HCT116 (cell line): Measurements from ENCODE around the gene SLC12A5. TPM values are rescaled to one million over a fixed set of nuclear protein-coding genes. Genes with fewer than 3 reads are reported as not detected.

Experiments
- ATAC-seq: fragments of 200-7000 bp; cut with Tn5 transposase; 2 replicates; pipeline ENCODE4 v1.9.1; 2020; ENCODE audit warnings: mild to moderate bottlenecking, moderate library complexity
- BruUV-seq: library from RNA; stranded (reverse); fragments of 400-500 nt; replicated peaks from 2 replicates; lab custom pipeline; 2021; lab: Mats Ljungman, UMichigan
- CTCF ChIA-PET: fragments of 300-600 bp; sonication (Branson Sonifier 250); formaldehyde crosslinking; loops from one replicate; lab custom pipeline; 2021; ENCODE audit warnings: antibody characterized with exemption; lab: Charles Lee
- POLR2A ChIA-PET: fragments of 300-600, 350-600 bp; sonication (Branson Sonifier 250); formaldehyde crosslinking; loops from one replicate; lab custom pipeline; 2021; ENCODE audit warnings: antibody characterized with exemption; lab: Charles Lee
- RAD21 ChIA-PET, 2 experiments: fragments of 300-600 bp; sonication (Branson Sonifier 250); formaldehyde crosslinking; loops; one replicate each; lab custom pipeline; 2023; ENCODE audit warnings: low total read pairs in 2 of 2; ENCODE audit not compliant: uncharacterized antibody in 2 of 2, unreplicated experiment in 2 of 2, low non-redundant PET in 1 of 2; lab: Charles Lee
- DNase-seq: peaks from one replicate; pipeline ENCODE4 v3.0.0-alpha.2; 2010; ENCODE audit warnings: low read depth, low spot score
- H2AFZ ChIP-seq: fragments of 200-600 bp; shearing (Covaris generic), sonication (generic); 2 replicates; pipeline ENCODE4 v1.6.1; 2017; ENCODE audit warnings: low read depth, mixed run types, mixed read lengths, antibody characterized with exemption, low read length; ENCODE audit not compliant: poor library complexity, severe bottlenecking
- H3K27ac ChIP-seq: 2 replicates; pipeline ENCODE4 v1.5.1; 2012; ENCODE audit warnings: low read depth, low read length
- H3K27me3 ChIP-seq: fragments of 200-600 bp; sonication (generic); 2 replicates; pipeline ENCODE4 v1.6.1; 2016; ENCODE audit warnings: mixed run types, low read length, mixed read lengths; ENCODE audit not compliant: insufficient read depth
- H3K36me3 ChIP-seq, 2 experiments: fragments of 200-500 bp in 1 of 2; fragments of 200-600 bp in 1 of 2; sonication (Bioruptor generic) in 1 of 2; sonication (generic) in 1 of 2; 2 replicates each; pipeline versions ENCODE4 v1.5.1 to v1.6.1; 2014 to 2016; ENCODE audit warnings: low read length in 2 of 2, inconsistent platforms in 1 of 2, mixed read lengths in 1 of 2, mixed run types in 1 of 2; ENCODE audit not compliant: insufficient read depth in 2 of 2, control insufficient read depth in 1 of 2
- H3K4me1 ChIP-seq, 2 experiments: fragments of 200-600 bp in 1 of 2; sonication (generic) in 1 of 2; 2 replicates each; pipeline versions ENCODE4 v1.5.1 to v1.6.1; 2012 to 2017; ENCODE audit warnings: low read length in 2 of 2, inconsistent platforms in 1 of 2, mild to moderate bottlenecking in 1 of 2, mixed read lengths in 1 of 2, mixed run types in 1 of 2, moderate library complexity in 1 of 2; ENCODE audit not compliant: insufficient read depth in 2 of 2, control insufficient read depth in 1 of 2
- H3K4me2 ChIP-seq: fragments of 200-600 bp; sonication (generic); 2 replicates; pipeline ENCODE4 v1.6.1; 2017; ENCODE audit warnings: mixed run types, low read length, mixed read lengths
- H3K4me3 ChIP-seq, 2 experiments: fragments of 200-600 bp in 1 of 2; sonication (generic) in 1 of 2; replicated peaks in 1 of 2; 2 replicates each; pipeline ENCODE4 v1.5.1; 2011 to 2016; ENCODE audit warnings: low read length in 2 of 2, control low read depth in 1 of 2, low read depth in 1 of 2, mild to moderate bottlenecking in 1 of 2, mixed read lengths in 1 of 2, mixed run types in 1 of 2
- H3K79me2 ChIP-seq: fragments of 200-600 bp; sonication (generic); 2 replicates; pipeline ENCODE4 v1.6.1; 2017; ENCODE audit warnings: mild to moderate bottlenecking, mixed run types, low read length, moderate library complexity, mixed read lengths; ENCODE audit not compliant: insufficient read depth
- H3K9ac ChIP-seq: fragments of 200-600 bp; sonication (generic); 2 replicates; pipeline ENCODE4 v1.6.1; 2016; ENCODE audit warnings: low read length, mixed read lengths
- H3K9me2 ChIP-seq: fragments of 200-600 bp; sonication (generic), shearing (Covaris generic); 2 replicates; pipeline ENCODE4 v1.6.1; 2017; ENCODE audit warnings: mixed run types, mild to moderate bottlenecking, moderate library complexity; ENCODE audit not compliant: insufficient read depth
- H3K9me3 ChIP-seq, 2 experiments: fragments of 200-500 bp in 1 of 2; fragments of 200-600 bp in 1 of 2; sonication (Bioruptor generic) in 1 of 2; sonication (generic) in 1 of 2; 2 replicates each; pipeline ENCODE4 v1.6.1; 2014 to 2017; ENCODE audit warnings: low read length in 2 of 2, mixed read lengths in 2 of 2, inconsistent platforms in 1 of 2, low read depth in 1 of 2, mild to moderate bottlenecking in 1 of 2, mixed run types in 1 of 2, moderate library complexity in 1 of 2; ENCODE audit not compliant: control insufficient read depth in 1 of 2, insufficient read depth in 1 of 2
- H4K20me1 ChIP-seq: fragments of 200-600 bp; sonication (generic), shearing (Covaris generic); 2 replicates; pipeline ENCODE4 v1.6.1; 2017; ENCODE audit warnings: mixed run types, mild to moderate bottlenecking, moderate library complexity; ENCODE audit not compliant: insufficient read depth
- ATF3 ChIP-seq: IDR thresholded peaks from 2 replicates; pipeline ENCODE4 v1.6.1; 2012
- CBX3 ChIP-seq: IDR thresholded peaks from 2 replicates; pipeline ENCODE4 v1.6.1; 2012; ENCODE audit warnings: low read depth
- ELF1 ChIP-seq: IDR thresholded peaks from 2 replicates; pipeline ENCODE4 v1.6.1; 2012; ENCODE audit warnings: low read depth, borderline replicate concordance
- EZH2 ChIP-seq: fragments of 200-600 bp; sonication (generic); IDR thresholded peaks from 2 replicates; pipeline ENCODE4 v1.6.1; 2017; ENCODE audit warnings: antibody characterized with exemption, mixed run types
- EZH2phosphoT487 ChIP-seq: fragments of 200-600 bp; IDR thresholded peaks from 2 replicates; pipeline ENCODE4 v1.6.1; 2018; ENCODE audit warnings: antibody characterized with exemption, borderline replicate concordance
- FOSL1 ChIP-seq: IDR thresholded peaks from 2 replicates; pipeline ENCODE4 v1.6.1; 2012; ENCODE audit warnings: low read depth
- JUND ChIP-seq: IDR thresholded peaks from 2 replicates; pipeline ENCODE4 v1.6.1; 2012
- POLR2AphosphoS5 ChIP-seq: IDR thresholded peaks from 2 replicates; pipeline ENCODE4 v1.6.1; 2011; ENCODE audit warnings: mild to moderate bottlenecking, low read depth, low read length, moderate library complexity
- RAD21 ChIP-seq: IDR thresholded peaks from 2 replicates; pipeline ENCODE4 v1.6.1; 2012; ENCODE audit warnings: low read depth, mild to moderate bottlenecking
- SIN3A ChIP-seq: IDR thresholded peaks from 2 replicates; pipeline ENCODE4 v1.6.1; 2012; ENCODE audit warnings: low read depth
- TCF7L2 ChIP-seq: IDR thresholded peaks from 2 replicates; pipeline ENCODE4 v1.7.0; 2011; ENCODE audit warnings: borderline replicate concordance, inconsistent platforms; ENCODE audit not compliant: insufficient read depth, insufficient read length; ENCODE audit errors: extremely low read depth
- ZFX ChIP-seq: fragments of 450-650 bp; IDR thresholded peaks from 2 replicates; pipeline ENCODE4 v1.6.1; 2017
- ZNF274 ChIP-seq: fragments of 200-500 bp; sonication (Bioruptor generic); IDR thresholded peaks from 2 replicates; pipeline ENCODE4 v1.6.1; 2014; ENCODE audit warnings: mild to moderate bottlenecking, low read depth, low read length, inconsistent platforms
- intact Hi-C: fragments of 100-400 bp; cut with micrococcal nuclease; formaldehyde crosslinking; loops from 2 replicates; pipeline ENCODE4 v1.10.0; 2022
- total RNA-seq: library from RNA; stranded (reverse); gene quantifications from one replicate; pipeline ENCODE4 v1.2.1, GENCODE V29; 2021; ENCODE audit not compliant: unreplicated experiment

SLC12A5 gene
- total RNA-seq, 1 experiment from 2014 or later = 1.9 TPM

GRCh38 chr20:45991616-45992015 is 37.4 kb upstream of the SLC12A5 start:
- H3K27me3 ChIP-seq = no peaks in the 10 kb centered on the region
- H3K4me3 ChIP-seq = no peak overlapping the region
- no peak overlapping the region for H3K27ac ChIP-seq
- no peaks in the 10 kb centered on the region for H3K36me3 ChIP-seq
- H3K9me2 ChIP-seq = no peaks in the 10 kb centered on the region
- TF ChIP-seq ZNF274 (no peak), ZFX (no peak), ATF3 (no peak), FOSL1 (no peak), EZH2 (no peak), ELF1 (no peak), SIN3A (no peak), JUND (no peak), RAD21 (no peak), TCF7L2 (no peak), POLR2AphosphoS5 (no peak), CBX3 (no peak), EZH2phosphoT487 (no peak)
- intact Hi-C loops = no loop called here
- no peak overlapping the region for H2AFZ ChIP-seq
- H3K79me2 ChIP-seq = no peaks in the 10 kb centered on the region
- ATAC-seq = no peak
- no peak for DNase-seq
- ChIA-PET RAD21 (no interaction called here), CTCF (no interaction called here), POLR2A (no interaction called here)
- H3K4me1 ChIP-seq = peaks cover 4 to 16% of the 10 kb centered on the region in 2 experiments; a peak in 3 of 4 replicates
- H4K20me1 ChIP-seq = no peaks in the 10 kb centered on the region
- H3K9ac ChIP-seq = no peak overlapping the region
- H3K9me3 ChIP-seq = no peaks in the 10 kb centered on the region
- no peak overlapping the region for H3K4me2 ChIP-seq
- BruUV-seq = no TSS peak
